ENCODE data around the gene ULK4.

- no peak for TF ChIP-seq FOXJ3 (CRISPR knock-in tag; IDR thresholded peaks at IDR 0.05)
- TF ChIP-seq CTCF (IDR thresholded peaks at IDR 0.05) = no peak
- no peak for TF ChIP-seq JUND (IDR thresholded peaks at IDR 0.05)
- no peak for TF ChIP-seq TAF1 (IDR thresholded peaks at IDR 0.05; ENCODE audit: borderline replicate concordance, low read depth, low read length)
- TF ChIP-seq RCOR1 (IDR thresholded peaks at IDR 0.05; ENCODE audit: low read length) = no peak
- no peak for TF ChIP-seq USF2 (IDR thresholded peaks at IDR 0.05; ENCODE audit: borderline replicate concordance, low read depth, low read length)
These were observed 278.9 kb downstream of the ULK4 start for GRCh38 chr3:41682996-41683395.
